GM12864 (cell line): Measurements from ENCODE around the gene BCAS2.

Experiments
- DNase-seq: peaks from one replicate; pipeline ENCODE4 v3.0.0-alpha.2; 2011; ENCODE audit warnings: low read depth
- H3K4me3 ChIP-seq: 2 replicates; pipeline ENCODE4 v1.5.1; 2011; ENCODE audit warnings: mild to moderate bottlenecking, low read depth, low read length, control low read depth
- TF ChIP-seq, protein P1 (sequence below): IDR thresholded peaks from 2 replicates; pipeline ENCODE4 v1.5.1; 2011; ENCODE audit warnings: low read depth, mild to moderate bottlenecking, moderate library complexity, low read length, control low read depth, inconsistent platforms; ENCODE audit errors: missing control alignments

The BCAS2 gene

DNA sequence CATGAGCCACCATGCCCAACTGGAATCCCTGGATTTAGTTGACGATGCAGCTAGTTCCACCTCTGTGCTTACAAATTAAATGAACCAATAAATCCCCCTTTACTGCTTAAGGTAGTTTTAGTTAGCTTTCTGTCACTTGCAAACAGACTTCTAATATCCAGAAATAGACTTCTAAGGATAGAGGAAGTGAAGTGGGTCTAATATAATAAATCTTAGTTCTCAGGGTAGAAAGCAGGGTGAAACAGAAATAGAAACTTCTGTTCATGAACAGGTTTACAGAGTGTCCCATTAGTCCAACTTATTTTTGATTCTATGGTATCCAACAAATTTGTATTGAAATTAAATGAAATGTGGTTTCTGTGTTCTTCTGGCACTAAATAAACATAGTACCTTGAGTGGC is 20.1 kb downstream of the BCAS2 start:
- DNase-seq: no peak
- TF ChIP-seq, protein P1, sequence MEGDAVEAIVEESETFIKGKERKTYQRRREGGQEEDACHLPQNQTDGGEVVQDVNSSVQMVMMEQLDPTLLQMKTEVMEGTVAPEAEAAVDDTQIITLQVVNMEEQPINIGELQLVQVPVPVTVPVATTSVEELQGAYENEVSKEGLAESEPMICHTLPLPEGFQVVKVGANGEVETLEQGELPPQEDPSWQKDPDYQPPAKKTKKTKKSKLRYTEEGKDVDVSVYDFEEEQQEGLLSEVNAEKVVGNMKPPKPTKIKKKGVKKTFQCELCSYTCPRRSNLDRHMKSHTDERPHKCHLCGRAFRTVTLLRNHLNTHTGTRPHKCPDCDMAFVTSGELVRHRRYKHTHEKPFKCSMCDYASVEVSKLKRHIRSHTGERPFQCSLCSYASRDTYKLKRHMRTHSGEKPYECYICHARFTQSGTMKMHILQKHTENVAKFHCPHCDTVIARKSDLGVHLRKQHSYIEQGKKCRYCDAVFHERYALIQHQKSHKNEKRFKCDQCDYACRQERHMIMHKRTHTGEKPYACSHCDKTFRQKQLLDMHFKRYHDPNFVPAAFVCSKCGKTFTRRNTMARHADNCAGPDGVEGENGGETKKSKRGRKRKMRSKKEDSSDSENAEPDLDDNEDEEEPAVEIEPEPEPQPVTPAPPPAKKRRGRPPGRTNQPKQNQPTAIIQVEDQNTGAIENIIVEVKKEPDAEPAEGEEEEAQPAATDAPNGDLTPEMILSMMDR: no peak
- no peak overlapping the region for H3K4me3 ChIP-seq

- no peak for DNase-seq
- TF ChIP-seq, protein P1: no peak
- no peak overlapping the region for H3K4me3 ChIP-seq
Observed at GRCh38 chr1:114559356-114559755, 22.1 kb downstream of the BCAS2 start.

DNA sequence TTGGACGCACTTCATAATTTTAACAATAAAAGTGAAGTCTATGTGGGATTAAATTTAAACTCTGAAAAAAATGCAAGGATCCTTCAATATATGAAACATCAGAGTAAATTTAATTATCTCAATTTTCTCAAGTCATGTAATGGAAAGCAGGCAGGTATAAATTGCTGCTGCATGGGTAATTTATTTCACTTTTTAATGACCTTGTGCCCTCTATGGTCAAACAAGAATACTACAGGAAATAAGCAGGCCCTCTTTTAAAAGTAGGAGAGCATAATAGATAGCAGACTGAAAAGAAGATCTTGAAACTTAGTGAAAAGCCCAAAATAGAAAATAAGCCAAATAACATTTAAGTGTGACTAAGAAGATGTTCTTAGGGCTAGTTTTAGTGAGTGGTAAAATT is 22.9 kb downstream of the BCAS2 start:
- DNase-seq: no peak
- H3K4me3 ChIP-seq: no peak overlapping the region
- TF ChIP-seq, protein P1: peak; percentile 38

GRCh38 chr1:114554577-114554976 is 26.8 kb downstream of the BCAS2 start:
- TF ChIP-seq, protein P1: no peak
- DNase-seq: no peak
- H3K4me3 ChIP-seq: no peak overlapping the region

GRCh38 chr1:114552106-114552639 is 29.2 kb downstream of the BCAS2 start:
- H3K4me3 ChIP-seq: no peak overlapping the region
- DNase-seq: no peak
- TF ChIP-seq, protein P1: no peak

- TF ChIP-seq, protein P1: no peak
- H3K4me3 ChIP-seq: no peak overlapping the region
- DNase-seq: no peak
Observed at GRCh38 chr1:114551400-114551799, 30.0 kb downstream of the BCAS2 start.

DNA sequence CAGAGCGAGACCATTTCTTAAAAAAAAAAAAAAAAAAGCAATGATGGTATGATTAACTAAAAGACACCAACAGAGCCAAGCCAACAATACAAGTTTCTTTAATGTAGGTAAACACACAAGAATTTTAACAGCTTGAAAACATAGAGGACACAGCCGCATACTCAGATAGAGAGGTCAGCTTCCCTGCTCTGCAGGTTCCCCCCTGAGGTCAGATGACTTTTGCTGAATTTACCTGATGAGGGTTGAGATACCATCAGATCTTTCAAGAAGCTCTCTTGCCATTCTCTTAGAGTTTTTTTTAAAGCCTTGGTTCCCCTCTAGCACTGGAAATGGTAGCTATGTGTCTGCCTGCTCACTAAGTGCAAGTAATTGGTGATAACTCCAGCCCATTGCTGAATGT is 31.1 kb downstream of the BCAS2 start:
- H3K4me3 ChIP-seq: no peak overlapping the region
- TF ChIP-seq, protein P1: no peak
- DNase-seq: no peak
